ENCODE measurements around the gene RBM17.

- TF ChIP-seq CTCF (conservative IDR thresholded peaks at IDR 0.05) = no peak
- no peak for TF ChIP-seq ZFX (IDR thresholded peaks at IDR 0.05)
These were observed 54.3 kb downstream of the RBM17 start for GRCh38 chr10:6143181-6143580.

Measured in C4-2B (cell line).